GM21619 (cell line): ENCODE data around the gene RAD9B.
A peak's percentile ranks its signal among the peaks of the same experiment; 100 is the strongest.
"Not testable (repeated sequence)": the region's sequence is repeated elsewhere in the genome, so short reads cannot be mapped to it uniquely, and the experiment has no call there.

ENCODE experiments used
- ATAC-seq: cut with Tn5 transposase; IDR thresholded peaks from one replicate; pipeline ENCODE4 v1.9.1; 2021; ENCODE audit not compliant: unreplicated experiment

The RAD9B gene

GRCh38 chr12:110501752-110502738, at the start of gene RAD9B, which contains the start of gene VPS29:
Gene RAD9B, plus strand, starts transcription at chr12:110502331. Its CDS starts 7 bp downstream, at chr12:110502338.
Gene VPS29, minus strand, starts transcription at chr12:110502111. Its CDS starts 60 bp downstream, at chr12:110502051.
- ATAC-seq: peak; percentile 88

- ATAC-seq: no peak
These were observed 48.4 kb upstream of the RAD9B start for GRCh38 chr12:110453569-110454296.

- no peak for ATAC-seq
These were observed 43.4 kb upstream of the RAD9B start for GRCh38 chr12:110458756-110459155.

- ATAC-seq: not testable (repeated sequence)
These were observed 40.9 kb upstream of the RAD9B start for GRCh38 chr12:110461189-110461588.

DNA sequence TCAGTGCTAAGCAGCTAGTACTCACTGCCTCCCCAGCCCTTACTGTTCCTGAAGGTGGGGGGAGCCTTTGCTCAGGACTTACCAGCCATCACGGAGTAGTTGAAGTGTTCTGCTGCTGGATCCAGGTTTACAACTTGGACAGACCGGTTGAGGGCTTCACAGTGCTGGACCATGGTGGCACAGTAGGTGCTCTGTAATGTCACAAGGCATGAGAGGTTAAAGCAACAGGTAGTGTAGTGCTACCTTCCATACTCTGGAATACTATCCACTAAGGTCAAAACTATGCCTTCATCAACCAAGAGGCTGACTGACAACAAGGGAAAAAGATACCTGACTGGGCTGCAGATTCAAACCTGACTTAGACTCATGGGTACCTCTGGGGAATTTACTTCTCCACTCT, 37.1 kb upstream of the RAD9B start:
- ATAC-seq: no peak

DNA sequence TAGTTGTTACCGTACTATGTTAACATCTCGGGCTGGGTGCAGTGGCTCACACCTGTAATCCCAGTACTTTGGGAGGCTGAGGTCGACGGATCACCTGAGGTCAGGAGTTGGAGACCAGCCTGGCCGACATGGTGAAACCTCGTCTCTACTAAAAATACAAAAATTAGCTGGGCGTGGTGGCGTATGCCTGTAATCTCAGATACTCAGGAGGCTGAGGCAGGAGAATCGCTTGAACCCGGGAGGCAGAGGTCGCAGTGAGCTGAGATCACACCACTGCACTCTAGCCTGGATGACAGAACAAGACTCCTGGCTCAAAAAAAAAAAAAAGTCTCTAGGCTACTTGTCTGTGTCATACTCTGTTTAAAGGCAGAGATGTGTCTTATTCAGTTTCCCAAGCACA, 36.4 kb upstream of the RAD9B start:
- ATAC-seq: not testable (repeated sequence)

- ATAC-seq: no peak
These were observed 35.3 kb upstream of the RAD9B start for GRCh38 chr12:110466791-110467190.

DNA sequence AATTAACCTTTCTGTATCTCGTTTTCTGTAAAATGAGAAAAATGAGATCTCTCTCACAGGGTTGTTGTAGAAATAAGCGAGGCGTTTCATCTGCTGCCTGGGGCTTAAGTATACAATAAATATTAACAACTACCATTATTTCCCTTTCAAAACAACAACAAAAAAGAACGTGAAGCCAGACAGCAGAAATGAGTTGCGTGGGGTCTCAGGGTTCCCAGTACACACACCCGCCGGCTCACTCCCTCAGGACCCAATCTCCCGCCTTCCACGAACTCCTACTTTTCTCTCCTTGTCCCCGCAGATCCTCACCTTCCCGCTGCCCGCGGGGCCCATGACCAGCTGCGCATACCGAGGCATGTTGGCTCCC, 34.3 kb upstream of the RAD9B start:
- no peak for ATAC-seq

GRCh38 chr12:110468214-110469048, 33.7 kb upstream of the RAD9B start, which contains the start of the genes FAM216A and GPN3:
Gene FAM216A, plus strand, starts transcription at chr12:110468845. Its CDS starts 31 bp downstream, at chr12:110468876.
Gene GPN3, minus strand, starts transcription at chr12:110468257. Its CDS starts 54 bp downstream, at chr12:110468203.
- ATAC-seq: peak; percentile 70

GRCh38 chr12:110475426-110475825, 26.7 kb upstream of the RAD9B start:
- no peak for ATAC-seq

DNA sequence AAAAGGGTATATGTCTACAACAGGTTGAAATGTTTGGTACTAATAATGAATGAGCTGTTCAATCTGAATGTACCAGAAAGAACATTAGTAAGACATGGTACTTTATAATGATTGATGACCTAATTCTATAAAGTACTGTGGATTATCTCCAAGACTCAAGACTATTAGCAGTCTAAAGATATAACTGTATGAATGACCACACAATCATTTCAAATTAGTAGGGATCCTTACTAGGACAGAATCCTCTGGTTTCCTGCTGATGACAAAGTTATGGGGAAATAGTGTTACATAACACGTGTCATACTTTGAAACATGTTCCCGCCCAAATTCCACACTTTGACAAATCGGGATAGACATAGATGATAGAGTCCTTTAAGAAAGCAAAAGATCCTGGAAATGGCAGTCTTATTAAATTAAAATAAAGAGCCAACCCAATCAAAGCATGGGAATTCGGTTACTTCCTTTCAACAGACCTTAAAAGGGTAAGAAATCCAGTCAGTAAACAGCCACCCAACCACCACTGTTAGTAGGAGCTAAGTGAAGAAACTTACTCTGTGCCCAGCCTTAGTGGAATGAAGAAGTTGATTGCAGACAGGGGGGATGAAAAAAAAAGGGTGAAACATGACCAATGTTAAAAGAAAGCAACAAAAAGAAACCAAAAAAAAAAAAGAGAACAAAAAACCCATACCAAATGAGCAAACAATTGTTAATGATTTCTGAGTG, 3.0 kb upstream of the RAD9B start:
- ATAC-seq: no peak

- ATAC-seq: peak; percentile 29
These were observed 756 bp upstream of the RAD9B start for GRCh38 chr12:110501399-110501751.

GRCh38 chr12:110503432-110503831, 1.3 kb downstream of the RAD9B start:
- no peak for ATAC-seq

DNA sequence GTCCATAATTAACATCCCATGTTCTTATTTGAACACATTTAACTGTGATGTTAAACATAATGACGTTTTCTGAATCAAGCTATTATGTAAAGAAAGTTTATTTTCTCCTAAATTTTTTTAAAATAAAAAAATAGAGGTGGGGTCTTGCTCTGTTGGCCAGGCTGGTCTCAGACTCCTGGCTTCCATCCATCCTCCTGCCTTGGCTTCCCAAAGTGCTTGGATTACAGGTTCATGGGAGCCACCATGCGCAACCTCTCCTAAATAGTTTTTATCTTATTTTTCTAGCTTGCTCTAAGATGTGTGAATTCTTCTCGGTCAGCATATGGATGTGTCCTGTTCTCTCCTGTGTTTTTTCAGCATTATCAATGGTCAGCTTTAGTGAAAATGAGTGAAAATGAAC, 3.2 kb downstream of the RAD9B start:
- ATAC-seq: no peak

GRCh38 chr12:110508071-110508586, 6.0 kb downstream of the RAD9B start:
- no peak for ATAC-seq

DNA sequence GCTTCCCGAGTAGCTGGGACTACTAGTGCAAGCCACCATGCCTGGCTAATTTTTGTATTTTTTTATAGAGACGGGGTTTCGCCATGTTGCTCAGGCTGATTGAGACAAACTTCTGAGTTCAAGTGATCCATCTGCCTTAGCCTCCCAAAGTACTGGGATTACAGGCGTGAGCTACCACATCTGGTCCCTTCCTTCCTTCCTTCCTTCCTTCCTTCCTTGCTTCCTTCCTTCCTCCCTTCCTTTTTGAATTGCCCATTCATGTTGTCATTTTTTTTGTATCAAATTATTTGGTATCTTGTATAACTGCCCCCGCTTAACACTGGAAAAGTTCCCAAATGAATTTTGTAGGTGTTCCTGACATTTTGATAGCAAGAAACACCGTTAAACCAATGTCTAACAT, 11.7 kb downstream of the RAD9B start:
- ATAC-seq: no peak

GRCh38 chr12:110514363-110514762, 12.2 kb downstream of the RAD9B start:
- no peak for ATAC-seq

DNA sequence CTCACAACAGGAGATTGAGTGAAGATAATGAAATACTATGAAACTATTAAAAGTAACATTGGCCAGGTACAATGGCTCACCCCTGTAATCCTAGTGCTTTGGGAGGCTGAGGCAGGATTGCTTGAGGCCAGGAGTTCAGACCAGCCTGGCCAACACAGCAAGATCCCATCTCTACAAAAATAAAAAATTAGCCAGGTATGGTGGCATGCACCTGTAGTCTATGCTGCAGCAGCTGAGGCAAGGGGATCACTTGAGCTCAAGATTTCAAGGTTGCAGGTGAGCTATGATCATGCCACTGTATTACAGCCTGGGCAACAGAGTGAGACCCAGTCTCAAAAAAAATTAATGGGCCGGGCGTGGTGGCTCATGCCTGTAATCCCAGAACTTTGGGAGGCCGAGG, 14.9 kb downstream of the RAD9B start:
- no peak for ATAC-seq

GRCh38 chr12:110518014-110518413, 15.9 kb downstream of the RAD9B start:
- ATAC-seq: not testable (repeated sequence)
